ENCODE measurements around the gene TMTC2.
A peak's percentile ranks its signal among the peaks of the same experiment; 100 is the strongest.

Gene TMTC2

GRCh38 chr12:82805812-82806497, 119.2 kb downstream of the TMTC2 start:
- no peak for TF ChIP-seq CTCF (IDR thresholded peaks at IDR 0.05; ENCODE audit: low read depth, low read length)
- Histone ChIP-seq H3K4me3 (ENCODE audit: low read depth, low read length) (no peak overlapping the region), H3K27me3 (ENCODE audit: insufficient read depth, low read depth, severe bottlenecking) (no peaks in the 10 kb centered on the region), H3K9me3 (ENCODE audit: severe bottlenecking) (no peaks in the 10 kb centered on the region), H3K36me3 (no peaks in the 10 kb centered on the region), H3K27ac (no peak overlapping the region)
- DNase-seq: no peak

- TF ChIP-seq CTCF (IDR thresholded peaks at IDR 0.05; ENCODE audit: low read depth, low read length): no peak
- Histone ChIP-seq H3K9me3 (ENCODE audit: severe bottlenecking) (no peaks in the 10 kb centered on the region), H3K27ac (no peak overlapping the region), H3K4me3 (ENCODE audit: low read depth, low read length) (no peak overlapping the region), H3K27me3 (ENCODE audit: insufficient read depth, low read depth, severe bottlenecking) (no peaks in the 10 kb centered on the region), H3K36me3 (no peaks in the 10 kb centered on the region)
- DNase-seq: no peak
These were observed 120.5 kb downstream of the TMTC2 start for GRCh38 chr12:82807132-82807737.

- TF ChIP-seq CTCF (IDR thresholded peaks at IDR 0.05; ENCODE audit: low read depth, low read length): no peak
- DNase-seq: peak; percentile 19
- H3K4me3 ChIP-seq (ENCODE audit: low read depth, low read length): no peak overlapping the region
- H3K36me3 ChIP-seq: no peaks in the 10 kb centered on the region
- H3K27me3 ChIP-seq (ENCODE audit: insufficient read depth, low read depth, severe bottlenecking): no peaks in the 10 kb centered on the region
- H3K27ac ChIP-seq: no peak overlapping the region
- no peaks in the 10 kb centered on the region for H3K9me3 ChIP-seq (ENCODE audit: severe bottlenecking)
These were observed 123.9 kb downstream of the TMTC2 start for GRCh38 chr12:82810568-82810967.

- Histone ChIP-seq H3K36me3 (no peaks in the 10 kb centered on the region), H3K27ac (no peak overlapping the region), H3K4me3 (ENCODE audit: low read depth, low read length) (no peak overlapping the region), H3K9me3 (ENCODE audit: severe bottlenecking) (no peaks in the 10 kb centered on the region), H3K27me3 (ENCODE audit: insufficient read depth, low read depth, severe bottlenecking) (no peaks in the 10 kb centered on the region)
- no peak for TF ChIP-seq CTCF (IDR thresholded peaks at IDR 0.05; ENCODE audit: low read depth, low read length)
- DNase-seq: no peak
These were observed 130.7 kb downstream of the TMTC2 start for GRCh38 chr12:82817368-82817767.

- Histone ChIP-seq H3K9me3 (ENCODE audit: severe bottlenecking) (no peaks in the 10 kb centered on the region), H3K4me3 (ENCODE audit: low read depth, low read length) (no peak overlapping the region), H3K36me3 (no peaks in the 10 kb centered on the region), H3K27ac (no peak overlapping the region), H3K27me3 (ENCODE audit: insufficient read depth, low read depth, severe bottlenecking) (no peaks in the 10 kb centered on the region)
- DNase-seq: no peak
- TF ChIP-seq CTCF (IDR thresholded peaks at IDR 0.05; ENCODE audit: low read depth, low read length): no peak
These were observed 131.7 kb downstream of the TMTC2 start for GRCh38 chr12:82818271-82819035.

All from WERI-Rb-1 (cell line).